Lower leg skin (tissue), 4 donors: ENCODE data around the gene STRIP2. TPM values are rescaled to one million over a fixed set of nuclear protein-coding genes. Genes with fewer than 3 reads are reported as not detected.
"Not testable (repeated sequence)": the region's sequence is repeated elsewhere in the genome, so short reads cannot be mapped to it uniquely, and the experiment has no call there.

Experiments
- DNase-seq, 2 donors: peaks; one replicate each; pipeline ENCODE4 v3.0.0-alpha.2; 2019; ENCODE audit warnings: low spot score in 2 of 2
- H3K4me3 ChIP-seq: fragments of 200-600 bp; sonication (generic); 2 replicates; pipeline ENCODE4 v1.5.1; 2017; ENCODE audit warnings: mild to moderate bottlenecking, low read depth; ENCODE audit not compliant: poor library complexity, severe bottlenecking
- CTCF ChIP-seq, 3 donors: fragments of 450-650 bp; IDR thresholded peaks; one replicate each; pipeline ENCODE4 v1.5.1; 2016; ENCODE audit warnings: antibody characterized with exemption in 3 of 3, mild to moderate bottlenecking in 3 of 3, moderate library complexity in 2 of 3
- POLR2A ChIP-seq, 2 donors: fragments of 450-650 bp; IDR thresholded peaks; one replicate each; pipeline ENCODE4 v1.6.1; 2016 to 2017; ENCODE audit warnings: antibody characterized with exemption in 2 of 2, mild to moderate bottlenecking in 1 of 2, moderate library complexity in 1 of 2
- WGBS, 2 donors: methylation state at CpG; one replicate each; pipeline ENCODE4 v1.1.5; 2018; 5-methylcytosine and 5-hydroxymethylcytosine counted together
- intact Hi-C: fragments of 100-400 bp; cut with DNase I; formaldehyde crosslinking; loops from one replicate; pipeline ENCODE4 v1.15.0; 2023; ENCODE audit warnings: low total_unique reads
- total RNA-seq, 4 donors: library from RNA; depleted of rRNA; stranded (reverse); fragments of >200 nt; gene quantifications; one replicate each; pipeline ENCODE4 v1.1.0, GENCODE V29; 2016

STRIP2 gene
- total RNA-seq, 4 donors from 2014 or later = 0.30 to 1.4 (median 0.79) TPM

DNA sequence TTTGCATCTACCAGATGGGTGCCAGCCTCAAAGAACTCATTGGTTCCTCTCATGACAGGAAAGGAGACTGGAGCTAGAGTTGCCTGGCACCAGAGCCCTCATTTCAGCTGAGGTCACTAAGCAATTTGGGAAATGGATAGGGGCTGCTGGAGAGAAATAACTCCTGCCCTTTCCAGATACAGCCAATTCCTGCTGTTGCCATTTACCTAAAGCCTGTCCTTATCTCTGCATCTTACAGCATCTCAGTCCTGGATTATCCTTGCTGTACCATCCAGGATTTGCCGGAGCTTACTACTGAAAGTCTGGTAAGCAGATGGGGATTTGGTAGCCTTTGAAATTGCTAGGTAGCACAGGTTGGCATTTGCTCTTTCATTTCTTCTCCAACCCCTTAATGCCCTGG, 36.2 kb downstream of the STRIP2 start:
- H3K4me3 ChIP-seq = no peak overlapping the region
- TF ChIP-seq POLR2A (IDR thresholded peaks at IDR 0.05) (no peak), CTCF (IDR thresholded peaks at IDR 0.05) (no peak)
- intact Hi-C loops = no loop called here
- no peak for DNase-seq
- WGBS, 2 donors = 86 to 91% methylated on average over 1 of the region's 1 CpG

- no peak overlapping the region for H3K4me3 ChIP-seq
- no peak for DNase-seq
- intact Hi-C loops = no loop called here
- TF ChIP-seq POLR2A (IDR thresholded peaks at IDR 0.05) = no peak
- TF ChIP-seq CTCF (IDR thresholded peaks at IDR 0.05) = no peak
These were observed 37.2 kb downstream of the STRIP2 start for GRCh38 chr7:129471402-129471827.

- H3K4me3 ChIP-seq, intact Hi-C loops, DNase-seq: not testable (repeated sequence)
- 96 to 98% methylated on average over 10 to 13 of the region's 27 CpGs for WGBS, 2 donors
These were observed 41.7 kb downstream of the STRIP2 start for GRCh38 chr7:129475931-129476330.

GRCh38 chr7:129476398-129476797, 42.2 kb downstream of the STRIP2 start:
- H3K4me3 ChIP-seq, intact Hi-C loops, DNase-seq: not testable (repeated sequence)
- WGBS, 2 donors = 95 to 98% methylated on average over 14 to 21 of the region's 27 CpGs

DNA sequence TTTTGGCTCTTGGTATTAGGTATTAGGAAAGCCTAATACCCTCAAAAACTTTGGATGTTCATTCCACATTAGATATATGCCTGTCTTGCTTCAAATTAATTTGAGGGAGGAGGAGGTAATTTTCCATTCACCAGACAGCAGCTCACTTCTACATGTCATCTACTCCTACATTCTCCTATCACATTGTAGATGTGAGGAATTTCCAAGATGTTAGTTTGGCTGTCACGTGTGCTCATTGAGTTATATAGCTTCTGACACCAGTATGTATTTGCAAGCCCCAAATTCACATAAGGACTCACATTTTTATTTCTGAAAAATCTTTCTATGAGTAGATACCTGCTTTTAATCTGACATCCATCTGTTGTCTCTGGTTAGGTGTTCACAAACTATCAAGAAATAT, 45.6 kb downstream of the STRIP2 start:
- intact Hi-C loops = no loop called here
- no peak overlapping the region for H3K4me3 ChIP-seq
- TF ChIP-seq CTCF (IDR thresholded peaks at IDR 0.05) (no peak), POLR2A (IDR thresholded peaks at IDR 0.05) (no peak)
- no peak for DNase-seq
- 88 to 93% methylated on average over 1 of the region's 1 CpG for WGBS, 2 donors

GRCh38 chr7:129480674-129481363, 46.6 kb downstream of the STRIP2 start:
- TF ChIP-seq POLR2A (IDR thresholded peaks at IDR 0.05) (no peak), CTCF (IDR thresholded peaks at IDR 0.05) (no peak)
- intact Hi-C loops = no loop called here
- 94 to 96% methylated on average over 6 of the region's 6 CpGs for WGBS, 2 donors
- no peak overlapping the region for H3K4me3 ChIP-seq
- no peak for DNase-seq

GRCh38 chr7:129481376-129481775, 47.1 kb downstream of the STRIP2 start:
- DNase-seq, H3K4me3 ChIP-seq, intact Hi-C loops: not testable (repeated sequence)
- 95 to 98% methylated on average over 6 of the region's 6 CpGs for WGBS, 2 donors
